HCEC 1CT (cell line): Measurements from ENCODE around the gene SLC66A2.
"Not testable (repeated sequence)": the region's sequence is repeated elsewhere in the genome, so short reads cannot be mapped to it uniquely, and the experiment has no call there.

Experiments used
- DNase-seq: peaks from one replicate; pipeline ENCODE4 v3.0.0-alpha.2; 2017

Gene SLC66A2

GRCh38 chr18:79951545-79952455 lies at the start of gene SLC66A2:
Gene SLC66A2, minus strand, starts transcription at chr18:79951653. Its CDS starts 727 bp downstream, at chr18:79950926.
- DNase-seq, result peak; percentile 82

GRCh38 chr18:80000877-80001276 lies 49.4 kb upstream of the SLC66A2 start:
- DNase-seq, result no peak

GRCh38 chr18:79999701-80000100 lies 48.2 kb upstream of the SLC66A2 start:
- not testable (repeated sequence) for DNase-seq

GRCh38 chr18:79991494-79991893 lies 40.0 kb upstream of the SLC66A2 start:
- peak; percentile 22 for DNase-seq

- DNase-seq, result no peak
Measured at GRCh38 chr18:79989195-79989497, 37.7 kb upstream of the SLC66A2 start.

GRCh38 chr18:79988451-79989194 lies 37.2 kb upstream of the SLC66A2 start, which contains the start of gene TXNL4A:
Gene TXNL4A, minus strand, starts transcription at chr18:79988563. Its CDS starts 171 bp downstream, at chr18:79988392.
- DNase-seq, result peak; percentile 87

GRCh38 chr18:79988071-79988450 lies 36.6 kb upstream of the SLC66A2 start:
- DNase-seq, result peak; percentile 42

GRCh38 chr18:79987566-79987965 lies 36.1 kb upstream of the SLC66A2 start:
- DNase-seq, result no peak

GRCh38 chr18:79986726-79987125 lies 35.3 kb upstream of the SLC66A2 start:
- DNase-seq, result no peak

- DNase-seq, result no peak
Measured at GRCh38 chr18:79985172-79985571, 33.7 kb upstream of the SLC66A2 start.

- DNase-seq, result no peak
Measured at GRCh38 chr18:79983793-79984192, 32.3 kb upstream of the SLC66A2 start.

- no peak for DNase-seq
Measured at GRCh38 chr18:79983253-79983652, 31.8 kb upstream of the SLC66A2 start.

- DNase-seq, result no peak
Measured at GRCh38 chr18:79982736-79983135, 31.3 kb upstream of the SLC66A2 start.

- DNase-seq, result no peak
Measured at GRCh38 chr18:79980585-79980984, 29.1 kb upstream of the SLC66A2 start.

- no peak for DNase-seq
Measured at GRCh38 chr18:79979843-79980242, 28.4 kb upstream of the SLC66A2 start.

- DNase-seq, result no peak
Measured at GRCh38 chr18:79975985-79976680, 24.7 kb upstream of the SLC66A2 start.

- no peak for DNase-seq
Measured at GRCh38 chr18:79975043-79975442, 23.6 kb upstream of the SLC66A2 start.

- no peak for DNase-seq
Measured at GRCh38 chr18:79974025-79974654, 22.7 kb upstream of the SLC66A2 start.

- DNase-seq, result no peak
Measured at GRCh38 chr18:79973517-79973916, 22.1 kb upstream of the SLC66A2 start.

- DNase-seq, result no peak
Measured at GRCh38 chr18:79972720-79973119, 21.3 kb upstream of the SLC66A2 start.

- DNase-seq, result no peak
Measured at GRCh38 chr18:79971986-79972385, 20.5 kb upstream of the SLC66A2 start.

- no peak for DNase-seq
Measured at GRCh38 chr18:79971211-79971952, 19.9 kb upstream of the SLC66A2 start.
